ENCODE results near the gene TAP2. TPM values are rescaled to one million over a fixed set of nuclear protein-coding genes. Genes with fewer than 3 reads are reported as not detected.

TAP2 gene
- 50.0 and 113 TPM in 2 replicates for total RNA-seq

GRCh38 chr6:32838114-32838958, at the start of gene TAP2:
Gene TAP2, minus strand, starts transcription at chr6:32838739. Its CDS starts 506 bp downstream, at chr6:32838233.

DNA sequence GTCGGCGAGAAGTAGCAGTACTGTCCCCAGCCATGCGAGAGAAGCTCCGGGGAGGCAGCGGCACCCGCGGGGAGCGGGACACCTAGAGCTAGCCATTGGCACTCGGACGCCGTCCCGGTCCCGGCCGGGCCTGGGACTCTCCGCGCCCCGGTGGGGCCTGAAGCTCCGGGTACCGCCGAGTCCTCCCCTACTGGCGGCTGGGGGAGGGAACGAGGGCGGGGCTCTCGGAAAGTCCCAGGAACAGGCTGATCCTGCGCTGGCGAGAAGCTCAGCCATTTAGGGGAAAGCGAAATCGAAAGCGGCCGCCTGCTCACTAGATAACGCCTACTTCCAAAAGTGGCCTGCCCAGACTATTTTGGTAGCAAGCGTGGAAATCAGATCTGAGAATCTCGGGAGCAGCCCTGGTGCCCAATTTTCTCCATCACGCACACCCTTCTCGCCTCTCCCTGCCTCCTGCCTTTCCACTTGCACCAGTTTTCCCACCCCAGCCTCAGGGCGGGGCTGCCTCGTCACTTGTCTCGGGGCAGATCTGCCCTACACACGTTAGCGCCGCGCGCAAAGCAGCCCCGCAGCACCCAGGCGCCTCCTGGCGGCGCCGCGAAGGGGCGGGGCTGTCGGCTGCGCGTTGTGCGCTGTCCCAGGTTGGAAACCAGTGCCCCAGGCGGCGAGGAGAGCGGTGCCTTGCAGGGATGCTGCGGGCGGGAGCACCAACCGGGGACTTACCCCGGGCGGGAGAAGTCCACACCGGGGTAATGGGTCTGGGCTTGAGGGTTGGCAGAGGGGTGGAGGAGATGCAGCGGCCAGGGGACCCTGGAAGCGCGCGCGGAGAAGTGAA, 15.2 kb upstream of the TAP2 start, which contains the start of the genes PSMB9 and TAP1:
Gene PSMB9 (plus strand): TSS at position 652 of the 835 bp plus-strand sequence. CDS start 38 bp downstream, at position 690.
Gene TAP1 (minus strand): TSS at position 164 of the 835 bp plus-strand sequence. CDS start 68 bp downstream, at position 96.

GRCh38 chr6:32843979-32844838, 5.7 kb upstream of the TAP2 start, which contains the start of gene PSMB8:
Gene PSMB8, minus strand, starts transcription at chr6:32844047. Its CDS starts 51 bp downstream, at chr6:32843996.

GRCh38 chr6:32816746-32817204, 21.8 kb downstream of the TAP2 start, which contains the start of gene HLA-DOB:
Gene HLA-DOB, minus strand, starts transcription at chr6:32817002. Its CDS starts 51 bp downstream, at chr6:32816951.

Other genes starting within 250 kb of the TAP2 start
- 4.2 and 55.4 TPM in 2 replicates for gene HLA-DRB1, start 248.9 kb downstream of the TAP2 start, total RNA-seq
- gene HLA-DQA1, start 201.3 kb downstream of the TAP2 start, total RNA-seq: not detected in 2 replicates
- gene HLA-DQB1, start 172.1 kb downstream of the TAP2 start, total RNA-seq: 1.6 TPM in 1 of 2 replicates, not detected in the other
- gene HLA-DQA2, start 97.3 kb downstream of the TAP2 start, total RNA-seq: not detected in 2 replicates
- gene HLA-DQB2, start 75.2 kb downstream of the TAP2 start, total RNA-seq: not detected in 2 replicates
- gene HLA-DOB, start 21.7 kb downstream of the TAP2 start, total RNA-seq: not detected in 2 replicates
- 67.2 and 113 TPM in 2 replicates for gene PSMB8, start 5.3 kb upstream of the TAP2 start, total RNA-seq
- 65.6 and 77.2 TPM in 2 replicates for gene TAP1, start 15.0 kb upstream of the TAP2 start, total RNA-seq
- 27.0 and 55.5 TPM in 2 replicates for gene PSMB9, start 15.5 kb upstream of the TAP2 start, total RNA-seq
- gene HLA-DMB, start 102.3 kb upstream of the TAP2 start, total RNA-seq: 1.0 and 2.4 TPM in 2 replicates
- gene HLA-DMA, start 114.4 kb upstream of the TAP2 start, total RNA-seq: 1.1 and 2.6 TPM in 2 replicates
- gene BRD2, start 129.9 kb upstream of the TAP2 start, total RNA-seq: 46.0 and 74.8 TPM in 2 replicates
- 0.16 TPM in 1 of 2 replicates, not detected in the other for gene HLA-DOA, start 170.9 kb upstream of the TAP2 start, total RNA-seq
- gene HLA-DPA1, start 234.9 kb upstream of the TAP2 start, total RNA-seq: 10.8 and 12.3 TPM in 2 replicates
- gene HLA-DPB1, start 237.3 kb upstream of the TAP2 start, total RNA-seq: 18.9 and 33.0 TPM in 2 replicates

Data from bladder microvascular endothelial cell (primary cell).